Measurements from ENCODE around the gene SPACA4. TPM values are rescaled to one million over a fixed set of nuclear protein-coding genes. Genes with fewer than 3 reads are reported as not detected.

Gene SPACA4
- total RNA-seq, 1 donor from 2014 or later: not detected

GRCh38 chr19:48634424-48635262 is 28.1 kb downstream of the SPACA4 start:
- peak; percentile 91 for DNase-seq

DNA sequence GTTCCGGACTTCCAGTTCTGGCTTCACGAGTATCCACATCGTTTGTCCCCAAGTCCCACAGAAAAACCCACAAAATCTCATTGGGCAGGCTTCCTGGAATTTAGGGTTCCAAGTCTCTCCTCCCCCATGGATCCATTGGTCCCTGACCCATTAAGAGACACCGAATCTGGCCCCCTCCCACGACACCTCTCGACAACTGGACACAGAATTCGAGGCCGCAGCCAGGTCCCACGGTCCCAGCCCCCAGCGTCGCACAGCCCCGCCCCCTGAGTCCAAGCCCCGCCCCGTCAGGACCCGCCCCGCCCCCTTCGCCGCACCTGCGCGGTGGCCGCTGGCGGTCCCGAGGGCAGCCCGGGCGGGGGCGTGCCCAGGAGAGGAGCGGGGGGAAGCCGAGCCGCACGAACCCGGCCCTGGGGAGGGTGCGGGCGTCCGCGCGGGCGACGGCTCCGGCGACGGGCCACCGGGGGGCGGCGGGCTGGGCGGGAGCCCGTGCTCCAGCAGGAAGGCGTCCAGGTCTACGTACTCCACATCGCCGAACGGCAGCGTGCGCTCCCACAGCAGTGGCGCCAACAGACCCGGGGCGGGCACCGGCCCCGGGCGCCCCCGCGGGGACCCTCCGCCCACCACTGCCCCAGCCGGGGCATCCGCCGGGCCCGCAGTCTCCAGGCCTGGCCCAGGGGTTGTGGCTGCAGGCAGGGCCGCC is 28.9 kb downstream of the SPACA4 start:
- peak; percentile 33 for DNase-seq

- no peak for DNase-seq
Measured at GRCh38 chr19:48635966-48636858, 29.7 kb downstream of the SPACA4 start.

GRCh38 chr19:48636859-48637448 is 30.4 kb downstream of the SPACA4 start, which contains the start of gene DBP:
Gene DBP, minus strand, starts transcription at chr19:48637379. Its CDS starts 385 bp downstream, at chr19:48636994.
- DNase-seq: peak; percentile 71

GRCh38 chr19:48637449-48637947 is 31.0 kb downstream of the SPACA4 start:
- peak; percentile 99 for DNase-seq

DNA sequence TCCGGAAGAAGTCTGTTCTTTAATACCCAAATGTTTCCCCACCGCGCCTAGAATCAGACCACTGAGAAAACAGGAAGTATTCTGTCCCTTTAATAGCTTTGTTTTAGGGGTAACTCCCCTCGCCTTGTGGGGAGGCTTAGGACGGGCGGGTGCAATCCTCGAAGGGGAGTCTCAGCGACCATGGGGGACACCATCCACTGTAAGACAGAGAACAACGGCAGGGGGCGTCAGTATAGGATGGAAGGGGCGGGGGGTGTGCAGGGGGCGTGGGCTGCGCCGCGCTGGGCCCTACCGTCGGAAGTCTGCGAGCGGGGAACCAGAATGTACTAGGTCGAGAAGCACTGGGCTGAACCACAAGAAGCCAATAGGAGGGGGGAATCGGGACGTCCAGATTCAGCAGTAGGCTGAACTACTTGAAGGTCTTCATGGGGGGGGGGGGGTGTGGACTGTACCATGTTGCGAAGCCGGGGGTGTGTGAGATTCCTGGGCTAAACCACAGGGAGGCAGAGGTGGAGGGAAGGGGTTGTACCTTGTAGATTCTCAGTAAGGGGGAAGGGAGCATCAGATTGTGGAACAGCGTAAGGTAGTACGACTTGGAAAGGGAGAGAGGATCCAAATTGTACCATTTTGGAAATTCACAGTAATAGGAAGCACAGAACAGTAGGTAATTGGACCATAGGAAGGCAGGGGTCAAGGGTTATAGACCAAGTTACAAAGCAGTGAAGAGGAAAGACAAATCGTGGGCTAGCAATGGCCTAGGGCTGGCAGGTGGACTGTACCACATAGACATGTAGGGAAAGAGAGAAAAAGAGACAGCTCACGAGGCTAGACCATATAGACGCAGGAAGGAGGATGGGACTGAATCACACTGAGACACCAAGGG is 31.6 kb downstream of the SPACA4 start:
- peak; percentile 89 for DNase-seq

DNA sequence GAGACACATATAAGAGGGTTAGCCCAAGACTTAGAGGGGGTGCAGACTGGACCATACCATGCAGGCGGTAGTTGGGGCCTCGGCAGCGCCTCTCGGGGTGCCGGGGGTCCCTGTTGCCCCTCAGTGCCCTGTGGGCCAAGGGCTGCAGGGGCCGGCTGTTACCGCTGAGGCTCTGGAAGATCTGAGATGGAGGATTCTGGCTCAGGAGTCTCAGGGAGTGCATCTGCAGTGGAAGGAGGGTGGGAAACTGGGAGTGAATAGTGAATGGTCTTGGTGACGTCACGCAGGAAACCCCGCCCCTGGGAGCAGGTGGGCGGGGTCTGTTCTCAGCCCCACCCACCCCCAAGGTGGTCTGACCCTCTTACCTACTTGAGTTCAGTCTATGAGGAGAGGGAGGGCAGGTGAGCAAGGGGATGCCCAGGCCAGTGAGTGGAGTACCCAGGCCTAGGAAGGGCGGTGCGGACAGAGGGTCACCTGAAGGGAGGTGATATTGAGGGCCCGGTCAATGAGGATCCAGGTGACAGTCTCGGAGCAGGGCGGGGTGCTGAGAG is 32.4 kb downstream of the SPACA4 start:
- no peak for DNase-seq

GRCh38 chr19:48639483-48640375 is 33.2 kb downstream of the SPACA4 start:
- DNase-seq: no peak

- no peak for DNase-seq
Measured at GRCh38 chr19:48641850-48642249, 35.3 kb downstream of the SPACA4 start.

DNA sequence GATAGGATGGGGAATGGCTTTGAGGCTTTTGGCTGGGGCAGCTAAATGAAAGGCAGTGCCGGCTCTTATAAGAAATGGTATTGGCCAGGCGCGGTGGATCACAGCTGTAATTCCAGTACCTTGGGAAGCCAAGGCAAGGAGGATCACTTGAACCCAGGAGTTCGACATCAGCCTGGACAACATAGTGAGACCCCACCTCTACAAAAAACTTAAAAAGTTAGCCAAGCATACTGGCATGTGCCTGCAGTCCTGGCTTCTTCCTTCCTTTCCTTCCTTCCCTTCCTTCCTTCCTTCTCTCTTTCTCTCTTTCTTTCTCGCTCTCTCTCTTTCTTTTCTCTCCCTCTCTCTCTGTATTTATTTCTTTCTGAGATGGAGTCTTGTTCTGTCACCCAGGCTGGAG is 36.3 kb downstream of the SPACA4 start:
- DNase-seq: no peak

DNA sequence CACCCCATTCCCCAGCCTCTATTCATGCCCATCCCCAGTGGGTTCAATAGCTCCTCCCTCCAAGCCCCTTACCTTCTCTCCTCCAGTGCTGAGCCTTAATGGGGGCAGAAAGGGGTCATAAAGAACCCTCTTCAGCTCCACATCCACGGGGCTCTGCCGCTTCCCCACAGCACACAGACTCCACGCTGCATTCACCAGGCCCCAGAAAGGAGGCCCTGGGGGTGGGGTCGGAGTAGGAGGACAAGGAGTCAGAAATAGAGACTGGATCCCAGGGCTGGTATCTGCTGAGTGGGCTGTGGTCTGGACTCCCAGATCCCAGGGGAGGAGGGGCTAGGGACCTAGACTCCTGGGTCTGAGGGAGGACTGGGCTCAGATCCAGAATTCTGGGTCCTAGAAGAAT is 37.8 kb downstream of the SPACA4 start:
- no peak for DNase-seq

DNA sequence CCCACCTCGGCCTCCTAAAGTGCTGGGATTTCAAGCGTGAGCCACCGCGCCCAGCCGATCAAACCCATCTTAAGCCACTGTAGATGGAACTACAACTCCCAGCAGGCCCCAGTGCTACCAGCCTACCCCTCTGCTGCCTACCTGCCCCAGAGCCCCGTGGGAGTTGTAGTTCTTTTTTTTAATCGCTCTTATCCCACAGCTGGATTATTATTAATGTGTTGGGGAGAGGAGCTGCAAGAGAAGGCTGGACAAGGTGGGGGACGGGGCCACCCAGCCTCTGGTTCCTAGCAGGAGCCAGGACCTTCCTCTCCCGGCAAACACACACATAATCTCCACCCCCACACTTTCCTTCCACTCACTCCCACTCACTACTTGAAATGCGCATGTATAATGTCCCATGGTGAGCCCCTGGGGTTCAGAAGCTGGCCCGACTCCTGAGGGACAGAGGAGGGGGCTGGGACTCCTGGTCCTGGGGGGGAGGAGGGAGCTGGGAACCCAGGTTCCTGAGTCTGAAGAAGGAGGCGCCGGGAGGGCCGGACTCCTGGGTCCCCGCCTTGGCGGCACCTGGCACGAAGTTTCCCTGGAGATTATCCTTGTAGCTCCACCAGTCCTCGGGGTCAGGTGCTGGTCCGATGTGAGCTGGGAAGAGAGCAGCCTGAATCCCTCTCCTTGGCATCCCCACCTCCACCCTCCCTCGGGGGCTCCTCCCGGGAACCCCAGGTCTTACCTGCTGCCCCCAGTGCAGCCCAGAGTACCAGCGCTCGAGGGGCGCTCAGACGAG is 38.5 kb downstream of the SPACA4 start:
- peak; percentile 79 for DNase-seq

- DNase-seq: no peak
Measured at GRCh38 chr19:48645620-48646000, 39.1 kb downstream of the SPACA4 start.

GRCh38 chr19:48646001-48646721 is 39.6 kb downstream of the SPACA4 start, which contains the start of gene CA11:
Gene CA11, minus strand, starts transcription at chr19:48646187. Its CDS starts 555 bp downstream, at chr19:48645632.
- DNase-seq: peak; percentile 87

- no peak for DNase-seq
Measured at GRCh38 chr19:48646722-48647216, 40.2 kb downstream of the SPACA4 start.

GRCh38 chr19:48648134-48648533 is 41.6 kb downstream of the SPACA4 start:
- no peak for DNase-seq

GRCh38 chr19:48650974-48651682 is 44.6 kb downstream of the SPACA4 start:
- no peak for DNase-seq
